WTC11 (cell line): ENCODE measurements around the gene PTGS1. TPM values are rescaled to one million over a fixed set of nuclear protein-coding genes. Genes with fewer than 3 reads are reported as not detected.

Experiments
- ATAC-seq: fragments of 200-7000 bp; cut with Tn5 transposase; 2 replicates; pipeline ENCODE4 v1.10.0; 2021; ENCODE audit warnings: mild to moderate bottlenecking, moderate library complexity
- CTCF ChIA-PET: fragments of 300-600 bp; sonication (Branson Sonifier 250); formaldehyde crosslinking; loops from one replicate; lab custom pipeline; 2021; ENCODE audit warnings: antibody characterized with exemption; lab: Charles Lee
- POLR2A ChIA-PET: fragments of 350-600 bp; sonication (Branson Sonifier 250); formaldehyde crosslinking; loops from one replicate; lab custom pipeline; 2021; ENCODE audit warnings: antibody characterized with exemption; lab: Charles Lee
- DNase-seq: peaks from one replicate; pipeline ENCODE4 v3.0.0; 2021; ENCODE audit warnings: low spot score
- H3K27ac Mint-ChIP-seq: 2 replicates; pipeline ENCODE4 v1.8.0; 2021; ENCODE audit warnings: mixed read lengths
- H3K27me3 Mint-ChIP-seq: 2 replicates; pipeline ENCODE4 v1.8.0; 2021; ENCODE audit warnings: low read depth, mild to moderate bottlenecking, moderate library complexity, mixed read lengths
- H3K36me3 Mint-ChIP-seq: 2 replicates; pipeline ENCODE4 v1.8.0; 2021; ENCODE audit warnings: mixed read lengths
- H3K4me1 Mint-ChIP-seq: 2 replicates; pipeline ENCODE4 v1.8.0; 2022; ENCODE audit warnings: mixed read lengths
- H3K4me3 Mint-ChIP-seq: 2 replicates; pipeline ENCODE4 v1.8.0; 2021; ENCODE audit warnings: mild to moderate bottlenecking, moderate library complexity, mixed read lengths
- H3K9me3 Mint-ChIP-seq: 2 replicates; pipeline ENCODE4 v1.8.0; 2021; ENCODE audit warnings: mixed read lengths
- CBFB ChIP-seq: sonication (generic); formaldehyde crosslinking; IDR thresholded peaks from 2 replicates; pipeline ENCODE4 v1.8.1; 2022; ENCODE audit warnings: mild to moderate bottlenecking, low read depth, missing genetic modification reagents
- CREB1 ChIP-seq: sonication (generic); formaldehyde crosslinking; IDR thresholded peaks from 2 replicates; pipeline ENCODE4 v1.8.0; 2023; ENCODE audit warnings: mild to moderate bottlenecking, missing genetic modification reagents
- ELF4 ChIP-seq: sonication (generic); formaldehyde crosslinking; IDR thresholded peaks from 2 replicates; pipeline ENCODE4 v1.8.1; 2022; ENCODE audit warnings: low read depth, mild to moderate bottlenecking, moderate library complexity, missing genetic modification reagents
- JAZF1 ChIP-seq: fragments of 250-450 bp; sonication (Bioruptor Pico); IDR thresholded peaks from 2 replicates; pipeline ENCODE4 v1.9.0; 2021; ENCODE audit warnings: moderate library complexity, mild to moderate bottlenecking, inconsistent platforms
- KAT7 ChIP-seq: sonication (generic); formaldehyde crosslinking; IDR thresholded peaks from 2 replicates; pipeline ENCODE4 v1.8.1; 2023; ENCODE audit warnings: missing genetic modification reagents, mild to moderate bottlenecking, borderline replicate concordance
- MYBL2 ChIP-seq: sonication (generic); formaldehyde crosslinking; IDR thresholded peaks from 2 replicates; pipeline ENCODE4 v1.8.1; 2023; ENCODE audit warnings: mild to moderate bottlenecking, moderate library complexity, missing genetic modification reagents
- NR1H2 ChIP-seq: sonication (generic); formaldehyde crosslinking; IDR thresholded peaks from 2 replicates; pipeline ENCODE4 v1.9.0; 2021; ENCODE audit warnings: mild to moderate bottlenecking, moderate library complexity, missing genetic modification reagents
- RELA ChIP-seq: sonication (generic); formaldehyde crosslinking; IDR thresholded peaks from 2 replicates; pipeline ENCODE4 v1.8.1; 2022; ENCODE audit warnings: missing genetic modification reagents, mild to moderate bottlenecking, borderline replicate concordance
- ZNF416 ChIP-seq: fragments of 250-450 bp; sonication (Bioruptor Pico); IDR thresholded peaks from 2 replicates; pipeline ENCODE4 v1.9.0; 2021; ENCODE audit warnings: mild to moderate bottlenecking, inconsistent platforms
- ZNF423 ChIP-seq: fragments of 250-450 bp; sonication (Bioruptor Pico); IDR thresholded peaks from 2 replicates; pipeline ENCODE4 v2.1.2; 2022; ENCODE audit warnings: mild to moderate bottlenecking, moderate library complexity
- ZNF671 ChIP-seq: fragments of 250-450 bp; sonication (Bioruptor Pico); IDR thresholded peaks from 2 replicates; pipeline ENCODE4 v1.8.0; 2021; ENCODE audit warnings: mild to moderate bottlenecking
- total RNA-seq: library from RNA; stranded (reverse); gene quantifications from 3 replicates; pipeline ENCODE4 v1.2.3, GENCODE V29; 2021
- TF ChIP-seq, protein P1 (sequence below): sonication (generic); formaldehyde crosslinking; IDR thresholded peaks from 2 replicates; pipeline ENCODE4 v1.8.1; 2022; ENCODE audit warnings: low read depth, missing genetic modification reagents, borderline replicate concordance
- TF ChIP-seq, protein P2 (sequence below): sonication (generic); formaldehyde crosslinking; IDR thresholded peaks from 2 replicates; pipeline ENCODE4 v1.8.1; 2023; ENCODE audit warnings: mild to moderate bottlenecking, missing genetic modification reagents, moderate library complexity
- TF ChIP-seq, protein P3 (sequence below): sonication (generic); formaldehyde crosslinking; IDR thresholded peaks from 2 replicates; pipeline ENCODE4 v1.8.1; 2023; ENCODE audit warnings: mild to moderate bottlenecking, missing genetic modification reagents
- TF ChIP-seq, protein P4 (sequence below): sonication (generic); formaldehyde crosslinking; IDR thresholded peaks from 2 replicates; pipeline ENCODE4 v1.8.0; 2023; ENCODE audit warnings: mild to moderate bottlenecking, missing genetic modification reagents
- TF ChIP-seq, protein P5 (sequence below): sonication (generic); formaldehyde crosslinking; IDR thresholded peaks from 2 replicates; pipeline ENCODE4 v1.8.0; 2023; ENCODE audit warnings: missing genetic modification reagents, mild to moderate bottlenecking, borderline replicate concordance
- TF ChIP-seq, protein P6 (sequence below): fragments of 250-450 bp; sonication (Bioruptor Pico); IDR thresholded peaks from 2 replicates; pipeline ENCODE4 v2.1.2; 2022; ENCODE audit warnings: mild to moderate bottlenecking, moderate library complexity
- TF ChIP-seq, protein P7 (sequence below): sonication (generic); formaldehyde crosslinking; IDR thresholded peaks from 2 replicates; pipeline ENCODE4 v1.8.0; 2023; ENCODE audit warnings: missing genetic modification reagents
- TF ChIP-seq, protein P8 (sequence below): sonication (generic); formaldehyde crosslinking; IDR thresholded peaks from 2 replicates; pipeline ENCODE4 v1.8.1; 2022; ENCODE audit warnings: mild to moderate bottlenecking, moderate library complexity, missing genetic modification reagents

The PTGS1 gene
- total RNA-seq, 1 experiment from 2014 or later: 1.0 TPM

DNA sequence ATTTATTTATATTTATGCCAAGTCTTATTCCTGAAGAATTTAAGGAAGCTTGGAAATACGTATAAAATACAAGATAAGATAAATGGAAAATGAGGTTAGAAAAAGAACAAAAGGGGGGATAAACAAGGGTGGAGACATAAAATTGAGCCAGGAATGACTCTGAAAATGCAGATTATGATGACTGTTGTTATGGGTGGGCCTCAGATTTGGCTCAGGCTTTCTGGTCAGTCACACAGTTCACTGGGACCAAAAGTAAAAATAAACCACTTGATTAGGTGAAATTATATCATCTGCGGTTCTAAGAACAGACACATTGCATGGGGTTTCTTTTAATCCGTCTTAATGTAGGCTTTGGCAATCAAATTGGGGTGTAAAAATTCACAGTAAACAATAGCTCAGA, 55.9 kb downstream of the PTGS1 start:
- TF ChIP-seq, protein P1, sequence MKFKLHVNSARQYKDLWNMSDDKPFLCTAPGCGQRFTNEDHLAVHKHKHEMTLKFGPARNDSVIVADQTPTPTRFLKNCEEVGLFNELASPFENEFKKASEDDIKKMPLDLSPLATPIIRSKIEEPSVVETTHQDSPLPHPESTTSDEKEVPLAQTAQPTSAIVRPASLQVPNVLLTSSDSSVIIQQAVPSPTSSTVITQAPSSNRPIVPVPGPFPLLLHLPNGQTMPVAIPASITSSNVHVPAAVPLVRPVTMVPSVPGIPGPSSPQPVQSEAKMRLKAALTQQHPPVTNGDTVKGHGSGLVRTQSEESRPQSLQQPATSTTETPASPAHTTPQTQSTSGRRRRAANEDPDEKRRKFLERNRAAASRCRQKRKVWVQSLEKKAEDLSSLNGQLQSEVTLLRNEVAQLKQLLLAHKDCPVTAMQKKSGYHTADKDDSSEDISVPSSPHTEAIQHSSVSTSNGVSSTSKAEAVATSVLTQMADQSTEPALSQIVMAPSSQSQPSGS: no peak
- TF ChIP-seq ELF4 (CRISPR knock-in tag): no peak
- TF ChIP-seq, protein P2, sequence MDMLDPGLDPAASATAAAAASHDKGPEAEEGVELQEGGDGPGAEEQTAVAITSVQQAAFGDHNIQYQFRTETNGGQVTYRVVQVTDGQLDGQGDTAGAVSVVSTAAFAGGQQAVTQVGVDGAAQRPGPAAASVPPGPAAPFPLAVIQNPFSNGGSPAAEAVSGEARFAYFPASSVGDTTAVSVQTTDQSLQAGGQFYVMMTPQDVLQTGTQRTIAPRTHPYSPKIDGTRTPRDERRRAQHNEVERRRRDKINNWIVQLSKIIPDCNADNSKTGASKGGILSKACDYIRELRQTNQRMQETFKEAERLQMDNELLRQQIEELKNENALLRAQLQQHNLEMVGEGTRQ (CRISPR knock-in tag): no peak
- TF ChIP-seq CBFB (CRISPR knock-in tag): no peak
- TF ChIP-seq JAZF1: no peak
- TF ChIP-seq ZNF423 (CRISPR knock-in tag): no peak
- TF ChIP-seq, protein P3, sequence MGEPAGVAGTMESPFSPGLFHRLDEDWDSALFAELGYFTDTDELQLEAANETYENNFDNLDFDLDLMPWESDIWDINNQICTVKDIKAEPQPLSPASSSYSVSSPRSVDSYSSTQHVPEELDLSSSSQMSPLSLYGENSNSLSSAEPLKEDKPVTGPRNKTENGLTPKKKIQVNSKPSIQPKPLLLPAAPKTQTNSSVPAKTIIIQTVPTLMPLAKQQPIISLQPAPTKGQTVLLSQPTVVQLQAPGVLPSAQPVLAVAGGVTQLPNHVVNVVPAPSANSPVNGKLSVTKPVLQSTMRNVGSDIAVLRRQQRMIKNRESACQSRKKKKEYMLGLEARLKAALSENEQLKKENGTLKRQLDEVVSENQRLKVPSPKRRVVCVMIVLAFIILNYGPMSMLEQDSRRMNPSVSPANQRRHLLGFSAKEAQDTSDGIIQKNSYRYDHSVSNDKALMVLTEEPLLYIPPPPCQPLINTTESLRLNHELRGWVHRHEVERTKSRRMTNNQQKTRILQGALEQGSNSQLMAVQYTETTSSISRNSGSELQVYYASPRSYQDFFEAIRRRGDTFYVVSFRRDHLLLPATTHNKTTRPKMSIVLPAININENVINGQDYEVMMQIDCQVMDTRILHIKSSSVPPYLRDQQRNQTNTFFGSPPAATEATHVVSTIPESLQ (CRISPR knock-in tag): no peak
- TF ChIP-seq RELA (CRISPR knock-in tag): no peak
- TF ChIP-seq, all 79 proteins: peak for 0
- Mint-ChIP-seq H3K9me3 (peaks cover 85% of the 10 kb centered on the region), H3K36me3 (peaks cover 5% of the 10 kb centered on the region), H3K27ac (no peak overlapping the region), H3K4me3 (no peak overlapping the region), H3K4me1 (no peaks in the 10 kb centered on the region), H3K27me3 (peaks cover 19% of the 10 kb centered on the region)
- DNase-seq (no peak), ATAC-seq (no peak)
- CTCF ChIA-PET: no interaction called here
- POLR2A ChIA-PET: no interaction called here

DNA sequence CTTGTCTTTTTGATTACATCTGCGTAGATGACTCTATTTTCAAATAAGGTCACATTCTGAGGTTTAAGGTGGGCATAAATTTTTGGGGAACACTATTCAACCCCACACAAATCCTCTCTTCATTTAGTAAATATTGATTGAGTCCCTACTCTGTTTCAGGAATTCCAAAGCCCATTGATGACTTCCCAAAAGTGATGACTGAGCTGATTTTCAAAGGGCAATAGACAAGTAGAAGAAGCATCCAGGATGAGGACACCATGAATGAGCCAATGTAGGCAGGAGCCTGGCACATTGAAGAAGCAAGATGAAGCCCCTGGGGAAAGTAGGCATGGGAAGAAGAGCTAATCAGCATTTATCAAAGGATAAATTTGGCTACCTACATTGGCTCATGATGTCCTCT, 71.7 kb downstream of the PTGS1 start:
- Mint-ChIP-seq H3K4me1 (no peaks in the 10 kb centered on the region), H3K4me3 (no peak overlapping the region), H3K36me3 (peaks cover 18% of the 10 kb centered on the region), H3K27me3 (peaks cover 58% of the 10 kb centered on the region), H3K27ac (no peak overlapping the region), H3K9me3 (peaks cover 78% of the 10 kb centered on the region)
- ChIA-PET CTCF (no interaction called here), POLR2A (no interaction called here)
- DNase-seq (no peak), ATAC-seq (no peak)
- TF ChIP-seq, protein P4, sequence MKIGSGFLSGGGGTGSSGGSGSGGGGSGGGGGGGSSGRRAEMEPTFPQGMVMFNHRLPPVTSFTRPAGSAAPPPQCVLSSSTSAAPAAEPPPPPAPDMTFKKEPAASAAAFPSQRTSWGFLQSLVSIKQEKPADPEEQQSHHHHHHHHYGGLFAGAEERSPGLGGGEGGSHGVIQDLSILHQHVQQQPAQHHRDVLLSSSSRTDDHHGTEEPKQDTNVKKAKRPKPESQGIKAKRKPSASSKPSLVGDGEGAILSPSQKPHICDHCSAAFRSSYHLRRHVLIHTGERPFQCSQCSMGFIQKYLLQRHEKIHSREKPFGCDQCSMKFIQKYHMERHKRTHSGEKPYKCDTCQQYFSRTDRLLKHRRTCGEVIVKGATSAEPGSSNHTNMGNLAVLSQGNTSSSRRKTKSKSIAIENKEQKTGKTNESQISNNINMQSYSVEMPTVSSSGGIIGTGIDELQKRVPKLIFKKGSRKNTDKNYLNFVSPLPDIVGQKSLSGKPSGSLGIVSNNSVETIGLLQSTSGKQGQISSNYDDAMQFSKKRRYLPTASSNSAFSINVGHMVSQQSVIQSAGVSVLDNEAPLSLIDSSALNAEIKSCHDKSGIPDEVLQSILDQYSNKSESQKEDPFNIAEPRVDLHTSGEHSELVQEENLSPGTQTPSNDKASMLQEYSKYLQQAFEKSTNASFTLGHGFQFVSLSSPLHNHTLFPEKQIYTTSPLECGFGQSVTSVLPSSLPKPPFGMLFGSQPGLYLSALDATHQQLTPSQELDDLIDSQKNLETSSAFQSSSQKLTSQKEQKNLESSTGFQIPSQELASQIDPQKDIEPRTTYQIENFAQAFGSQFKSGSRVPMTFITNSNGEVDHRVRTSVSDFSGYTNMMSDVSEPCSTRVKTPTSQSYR: no peak
- TF ChIP-seq, protein P1: no peak
- TF ChIP-seq, protein P5, sequence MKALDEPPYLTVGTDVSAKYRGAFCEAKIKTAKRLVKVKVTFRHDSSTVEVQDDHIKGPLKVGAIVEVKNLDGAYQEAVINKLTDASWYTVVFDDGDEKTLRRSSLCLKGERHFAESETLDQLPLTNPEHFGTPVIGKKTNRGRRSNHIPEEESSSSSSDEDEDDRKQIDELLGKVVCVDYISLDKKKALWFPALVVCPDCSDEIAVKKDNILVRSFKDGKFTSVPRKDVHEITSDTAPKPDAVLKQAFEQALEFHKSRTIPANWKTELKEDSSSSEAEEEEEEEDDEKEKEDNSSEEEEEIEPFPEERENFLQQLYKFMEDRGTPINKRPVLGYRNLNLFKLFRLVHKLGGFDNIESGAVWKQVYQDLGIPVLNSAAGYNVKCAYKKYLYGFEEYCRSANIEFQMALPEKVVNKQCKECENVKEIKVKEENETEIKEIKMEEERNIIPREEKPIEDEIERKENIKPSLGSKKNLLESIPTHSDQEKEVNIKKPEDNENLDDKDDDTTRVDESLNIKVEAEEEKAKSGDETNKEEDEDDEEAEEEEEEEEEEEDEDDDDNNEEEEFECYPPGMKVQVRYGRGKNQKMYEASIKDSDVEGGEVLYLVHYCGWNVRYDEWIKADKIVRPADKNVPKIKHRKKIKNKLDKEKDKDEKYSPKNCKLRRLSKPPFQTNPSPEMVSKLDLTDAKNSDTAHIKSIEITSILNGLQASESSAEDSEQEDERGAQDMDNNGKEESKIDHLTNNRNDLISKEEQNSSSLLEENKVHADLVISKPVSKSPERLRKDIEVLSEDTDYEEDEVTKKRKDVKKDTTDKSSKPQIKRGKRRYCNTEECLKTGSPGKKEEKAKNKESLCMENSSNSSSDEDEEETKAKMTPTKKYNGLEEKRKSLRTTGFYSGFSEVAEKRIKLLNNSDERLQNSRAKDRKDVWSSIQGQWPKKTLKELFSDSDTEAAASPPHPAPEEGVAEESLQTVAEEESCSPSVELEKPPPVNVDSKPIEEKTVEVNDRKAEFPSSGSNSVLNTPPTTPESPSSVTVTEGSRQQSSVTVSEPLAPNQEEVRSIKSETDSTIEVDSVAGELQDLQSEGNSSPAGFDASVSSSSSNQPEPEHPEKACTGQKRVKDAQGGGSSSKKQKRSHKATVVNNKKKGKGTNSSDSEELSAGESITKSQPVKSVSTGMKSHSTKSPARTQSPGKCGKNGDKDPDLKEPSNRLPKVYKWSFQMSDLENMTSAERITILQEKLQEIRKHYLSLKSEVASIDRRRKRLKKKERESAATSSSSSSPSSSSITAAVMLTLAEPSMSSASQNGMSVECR (CRISPR knock-in tag): no peak
- TF ChIP-seq ZNF671 (CRISPR knock-in tag) (no peak), ZNF423 (CRISPR knock-in tag) (no peak), ZNF416 (CRISPR knock-in tag) (no peak), CREB1 (CRISPR knock-in tag) (no peak), MYBL2 (CRISPR knock-in tag) (no peak), KAT7 (CRISPR knock-in tag) (no peak), NR1H2 (CRISPR knock-in tag) (no peak)
- TF ChIP-seq, protein P6, sequence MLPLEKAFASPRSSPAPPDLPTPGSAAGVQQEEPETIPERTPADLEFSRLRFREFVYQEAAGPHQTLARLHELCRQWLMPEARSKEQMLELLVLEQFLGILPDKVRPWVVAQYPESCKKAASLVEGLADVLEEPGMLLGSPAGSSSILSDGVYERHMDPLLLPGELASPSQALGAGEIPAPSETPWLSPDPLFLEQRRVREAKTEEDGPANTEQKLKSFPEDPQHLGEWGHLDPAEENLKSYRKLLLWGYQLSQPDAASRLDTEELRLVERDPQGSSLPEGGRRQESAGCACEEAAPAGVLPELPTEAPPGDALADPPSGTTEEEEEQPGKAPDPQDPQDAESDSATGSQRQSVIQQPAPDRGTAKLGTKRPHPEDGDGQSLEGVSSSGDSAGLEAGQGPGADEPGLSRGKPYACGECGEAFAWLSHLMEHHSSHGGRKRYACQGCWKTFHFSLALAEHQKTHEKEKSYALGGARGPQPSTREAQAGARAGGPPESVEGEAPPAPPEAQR (CRISPR knock-in tag): no peak
- TF ChIP-seq, protein P7, sequence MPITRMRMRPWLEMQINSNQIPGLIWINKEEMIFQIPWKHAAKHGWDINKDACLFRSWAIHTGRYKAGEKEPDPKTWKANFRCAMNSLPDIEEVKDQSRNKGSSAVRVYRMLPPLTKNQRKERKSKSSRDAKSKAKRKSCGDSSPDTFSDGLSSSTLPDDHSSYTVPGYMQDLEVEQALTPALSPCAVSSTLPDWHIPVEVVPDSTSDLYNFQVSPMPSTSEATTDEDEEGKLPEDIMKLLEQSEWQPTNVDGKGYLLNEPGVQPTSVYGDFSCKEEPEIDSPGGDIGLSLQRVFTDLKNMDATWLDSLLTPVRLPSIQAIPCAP (CRISPR knock-in tag): no peak
- TF ChIP-seq, protein P8, sequence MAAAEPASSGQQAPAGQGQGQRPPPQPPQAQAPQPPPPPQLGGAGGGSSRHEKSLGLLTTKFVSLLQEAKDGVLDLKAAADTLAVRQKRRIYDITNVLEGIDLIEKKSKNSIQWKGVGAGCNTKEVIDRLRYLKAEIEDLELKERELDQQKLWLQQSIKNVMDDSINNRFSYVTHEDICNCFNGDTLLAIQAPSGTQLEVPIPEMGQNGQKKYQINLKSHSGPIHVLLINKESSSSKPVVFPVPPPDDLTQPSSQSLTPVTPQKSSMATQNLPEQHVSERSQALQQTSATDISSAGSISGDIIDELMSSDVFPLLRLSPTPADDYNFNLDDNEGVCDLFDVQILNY (CRISPR knock-in tag): no peak
